Calu3 (cell line): ENCODE data around the gene ZNF624. TPM values are rescaled to one million over a fixed set of nuclear protein-coding genes. Genes with fewer than 3 reads are reported as not detected.
A peak's percentile ranks its signal among the peaks of the same experiment; 100 is the strongest.
"Not testable (repeated sequence)": the region's sequence is repeated elsewhere in the genome, so short reads cannot be mapped to it uniquely, and the experiment has no call there.

ENCODE experiments used
- BruUV-seq: library from RNA; stranded (reverse); fragments of 400-500 nt; replicated peaks from 2 replicates; lab custom pipeline; 2021; lab: Mats Ljungman, UMichigan
- CTCF ChIA-PET: fragments of 300-600 bp; sonication (Branson Sonifier 250); formaldehyde crosslinking; loops from one replicate; lab custom pipeline; 2022; ENCODE audit warnings: antibody characterized with exemption; lab: Charles Lee
- DNase-seq: peaks from one replicate; pipeline ENCODE4 v3.0.0; 2022
- H3K27ac Mint-ChIP-seq: one replicate; pipeline ENCODE4 v1.8.0; 2022; ENCODE audit warnings: mixed read lengths; ENCODE audit not compliant: unreplicated experiment
- H3K27me3 Mint-ChIP-seq: one replicate; pipeline ENCODE4 v1.8.0; 2022; ENCODE audit warnings: mixed read lengths; ENCODE audit not compliant: unreplicated experiment
- H3K36me3 Mint-ChIP-seq: one replicate; pipeline ENCODE4 v1.8.0; 2022; ENCODE audit warnings: mild to moderate bottlenecking, moderate library complexity, mixed read lengths; ENCODE audit not compliant: insufficient read depth, unreplicated experiment
- H3K4me1 Mint-ChIP-seq: one replicate; pipeline ENCODE4 v1.8.0; 2022; ENCODE audit warnings: mild to moderate bottlenecking, low read depth, mixed read lengths; ENCODE audit not compliant: unreplicated experiment
- H3K4me3 Mint-ChIP-seq: one replicate; pipeline ENCODE4 v1.8.0; 2022; ENCODE audit warnings: mild to moderate bottlenecking, low read depth, moderate library complexity, mixed read lengths; ENCODE audit not compliant: unreplicated experiment
- H3K9me3 Mint-ChIP-seq: one replicate; pipeline ENCODE4 v1.8.0; 2022; ENCODE audit warnings: low read depth, mixed read lengths; ENCODE audit not compliant: unreplicated experiment
- intact Hi-C: fragments of 100-400 bp; cut with micrococcal nuclease; formaldehyde crosslinking; loops from one replicate; pipeline ENCODE4 v1.10.0; 2022; ENCODE audit not compliant: unreplicated experiment
- total RNA-seq: library from RNA; stranded (reverse); gene quantifications from 2 replicates; pipeline ENCODE4 v1.2.3, GENCODE V29; 2022
- TF ChIP-seq, protein P1 (sequence below): fragments of 200-600 bp; IDR thresholded peaks from one replicate; pipeline ENCODE4 v1.8.0; 2022; ENCODE audit warnings: antibody characterized with exemption; ENCODE audit not compliant: unreplicated experiment

Gene ZNF624
- total RNA-seq, 1 experiment from 2014 or later, result 2.3 TPM

GRCh38 chr17:16676676-16677268 lies 23.1 kb upstream of the ZNF624 start:
- DNase-seq, result no peak
- BruUV-seq, result no TSS peak
- no peak overlapping the region for H3K27ac Mint-ChIP-seq
- CTCF ChIA-PET, result no interaction called here
- peaks cover 5% of the 10 kb centered on the region for H3K9me3 Mint-ChIP-seq
- intact Hi-C loops, result no loop called here
- TF ChIP-seq, protein P1, sequence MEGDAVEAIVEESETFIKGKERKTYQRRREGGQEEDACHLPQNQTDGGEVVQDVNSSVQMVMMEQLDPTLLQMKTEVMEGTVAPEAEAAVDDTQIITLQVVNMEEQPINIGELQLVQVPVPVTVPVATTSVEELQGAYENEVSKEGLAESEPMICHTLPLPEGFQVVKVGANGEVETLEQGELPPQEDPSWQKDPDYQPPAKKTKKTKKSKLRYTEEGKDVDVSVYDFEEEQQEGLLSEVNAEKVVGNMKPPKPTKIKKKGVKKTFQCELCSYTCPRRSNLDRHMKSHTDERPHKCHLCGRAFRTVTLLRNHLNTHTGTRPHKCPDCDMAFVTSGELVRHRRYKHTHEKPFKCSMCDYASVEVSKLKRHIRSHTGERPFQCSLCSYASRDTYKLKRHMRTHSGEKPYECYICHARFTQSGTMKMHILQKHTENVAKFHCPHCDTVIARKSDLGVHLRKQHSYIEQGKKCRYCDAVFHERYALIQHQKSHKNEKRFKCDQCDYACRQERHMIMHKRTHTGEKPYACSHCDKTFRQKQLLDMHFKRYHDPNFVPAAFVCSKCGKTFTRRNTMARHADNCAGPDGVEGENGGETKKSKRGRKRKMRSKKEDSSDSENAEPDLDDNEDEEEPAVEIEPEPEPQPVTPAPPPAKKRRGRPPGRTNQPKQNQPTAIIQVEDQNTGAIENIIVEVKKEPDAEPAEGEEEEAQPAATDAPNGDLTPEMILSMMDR, result no peak
- H3K27me3 Mint-ChIP-seq, result no peaks in the 10 kb centered on the region
- no peak overlapping the region for H3K4me3 Mint-ChIP-seq
- H3K36me3 Mint-ChIP-seq, result no peaks in the 10 kb centered on the region
- no peaks in the 10 kb centered on the region for H3K4me1 Mint-ChIP-seq

DNA sequence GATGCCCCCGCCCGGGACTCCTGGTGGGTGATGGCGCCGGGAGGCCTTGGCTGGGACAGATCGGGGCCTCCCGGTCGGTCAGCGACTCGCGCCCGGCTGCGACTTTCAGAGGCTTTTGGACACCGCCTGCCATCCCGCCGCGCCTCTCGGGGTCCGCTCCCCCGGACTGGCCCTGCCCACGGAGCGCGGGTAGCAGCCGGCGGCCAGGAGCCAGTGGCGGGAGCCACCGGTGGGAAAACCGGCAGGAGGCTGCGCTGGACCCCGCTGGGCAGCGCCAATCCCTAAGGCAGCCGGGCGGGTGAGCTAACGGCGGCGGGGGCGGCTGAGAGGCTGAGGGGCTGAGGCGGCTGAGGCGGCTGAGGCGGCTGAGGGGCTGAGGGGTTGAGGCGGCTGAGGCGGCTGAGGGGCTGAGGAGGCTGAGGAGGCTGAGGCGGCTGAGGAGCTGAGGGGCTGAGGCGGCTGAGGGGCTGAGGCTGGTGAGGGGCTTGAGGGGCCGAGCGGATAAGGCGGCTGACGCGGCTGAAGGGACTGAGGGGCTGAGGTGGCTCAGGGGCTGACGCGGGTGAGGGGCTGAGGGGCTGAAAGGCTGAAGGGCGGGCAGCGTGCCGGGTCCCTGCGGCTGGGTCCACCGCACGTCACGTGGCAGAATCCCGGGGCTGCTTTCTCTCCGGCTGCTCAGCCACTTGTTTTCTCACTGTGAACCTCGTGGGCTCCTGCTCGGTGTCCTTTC lies 13.4 kb upstream of the ZNF624 start:
- H3K4me1 Mint-ChIP-seq, BruUV-seq, H3K27me3 Mint-ChIP-seq, intact Hi-C loops, CTCF ChIA-PET, H3K27ac Mint-ChIP-seq, H3K36me3 Mint-ChIP-seq, H3K9me3 Mint-ChIP-seq: not testable (repeated sequence)
- peak; percentile 7 for DNase-seq
- H3K4me3 Mint-ChIP-seq, result peak overlapping the region; percentile 71

GRCh38 chr17:16666553-16666906 lies 12.9 kb upstream of the ZNF624 start:
- H3K9me3 Mint-ChIP-seq, H3K36me3 Mint-ChIP-seq, BruUV-seq, DNase-seq, H3K4me1 Mint-ChIP-seq, intact Hi-C loops, H3K27ac Mint-ChIP-seq, H3K27me3 Mint-ChIP-seq, CTCF ChIA-PET: not testable (repeated sequence)
- peak overlapping the region; percentile 71 for H3K4me3 Mint-ChIP-seq

- BruUV-seq, result no TSS peak
- no peak for DNase-seq
- Mint-ChIP-seq H3K4me1 (no peaks in the 10 kb centered on the region), H3K9me3 (no peaks in the 10 kb centered on the region), H3K27me3 (no peaks in the 10 kb centered on the region), H3K4me3 (no peak overlapping the region), H3K36me3 (peaks cover 5% of the 10 kb centered on the region), H3K27ac (no peak overlapping the region)
- CTCF ChIA-PET, result interaction anchor here (0.6 kb wide), 1 partner anchor 319 kb away, joined by 3 read pairs; no protein-coding TSS in a partner anchor
- intact Hi-C loops, result no loop called here
- TF ChIP-seq, protein P1, result no peak
These were observed 9.3 kb upstream of the ZNF624 start for GRCh38 chr17:16662936-16663335.

GRCh38 chr17:16661217-16661616 lies 7.6 kb upstream of the ZNF624 start:
- no TSS peak for BruUV-seq
- H3K9me3 Mint-ChIP-seq, result no peaks in the 10 kb centered on the region
- CTCF ChIA-PET, result no interaction called here
- TF ChIP-seq, protein P1, result no peak
- no peak overlapping the region for H3K27ac Mint-ChIP-seq
- intact Hi-C loops, result no loop called here
- no peak for DNase-seq
- H3K4me3 Mint-ChIP-seq, result no peak overlapping the region
- H3K27me3 Mint-ChIP-seq, result no peaks in the 10 kb centered on the region
- H3K36me3 Mint-ChIP-seq, result no peaks in the 10 kb centered on the region
- no peaks in the 10 kb centered on the region for H3K4me1 Mint-ChIP-seq
